T-helper 1 cell treated with Interleukin-12 subunit alpha and Interleukin-12 subunit beta and Interleukin-4 antibody, amounts not matched to agents 30 μg/mL and 1 μg/mL, for 36 hours (primary cell): Measurements from ENCODE around the gene STK39.

ENCODE experiments used
- H3K27ac Mint-ChIP-seq: one replicate; pipeline ENCODE4 v1.8.0; 2021; ENCODE audit warnings: mild to moderate bottlenecking, mixed read lengths
- H3K27me3 Mint-ChIP-seq: one replicate; pipeline ENCODE4 v1.8.0; 2021; ENCODE audit warnings: low read depth, mixed read lengths
- H3K36me3 Mint-ChIP-seq: one replicate; pipeline ENCODE4 v1.8.0; 2021; ENCODE audit warnings: low read depth, mixed read lengths
- H3K4me1 Mint-ChIP-seq: one replicate; pipeline ENCODE4 v1.8.0; 2021; ENCODE audit warnings: low read depth, mixed read lengths
- H3K4me3 Mint-ChIP-seq: one replicate; pipeline ENCODE4 v1.8.0; 2021; ENCODE audit warnings: mild to moderate bottlenecking, moderate library complexity, mixed read lengths
- H3K9me3 Mint-ChIP-seq: one replicate; pipeline ENCODE4 v1.8.0; 2021; ENCODE audit warnings: mixed read lengths

Gene STK39

DNA sequence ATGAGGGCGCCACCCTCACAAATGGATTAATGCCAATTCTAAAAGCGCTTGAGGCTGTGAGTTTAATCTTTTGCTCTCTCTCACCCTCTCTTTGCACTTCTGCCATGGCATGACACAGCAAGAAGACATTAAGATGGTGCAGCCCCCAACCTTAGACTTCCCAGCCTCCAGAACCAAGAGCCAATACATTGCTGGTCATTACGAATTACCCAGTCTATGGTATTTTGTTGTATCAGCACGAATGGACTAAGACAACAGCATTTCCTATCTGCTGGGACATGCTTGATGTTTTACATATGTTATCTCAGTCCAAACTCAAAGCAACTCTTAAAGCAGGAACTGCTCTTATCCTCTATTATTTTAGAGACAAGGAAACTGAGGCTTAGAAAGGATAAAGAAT lies 222.9 kb downstream of the STK39 start:
- H3K4me3 Mint-ChIP-seq = no peak overlapping the region
- no peaks in the 10 kb centered on the region for H3K27me3 Mint-ChIP-seq
- H3K27ac Mint-ChIP-seq = no peak overlapping the region
- H3K9me3 Mint-ChIP-seq = no peaks in the 10 kb centered on the region
- H3K36me3 Mint-ChIP-seq = peaks cover 4% of the 10 kb centered on the region
- peaks cover 2% of the 10 kb centered on the region for H3K4me1 Mint-ChIP-seq

DNA sequence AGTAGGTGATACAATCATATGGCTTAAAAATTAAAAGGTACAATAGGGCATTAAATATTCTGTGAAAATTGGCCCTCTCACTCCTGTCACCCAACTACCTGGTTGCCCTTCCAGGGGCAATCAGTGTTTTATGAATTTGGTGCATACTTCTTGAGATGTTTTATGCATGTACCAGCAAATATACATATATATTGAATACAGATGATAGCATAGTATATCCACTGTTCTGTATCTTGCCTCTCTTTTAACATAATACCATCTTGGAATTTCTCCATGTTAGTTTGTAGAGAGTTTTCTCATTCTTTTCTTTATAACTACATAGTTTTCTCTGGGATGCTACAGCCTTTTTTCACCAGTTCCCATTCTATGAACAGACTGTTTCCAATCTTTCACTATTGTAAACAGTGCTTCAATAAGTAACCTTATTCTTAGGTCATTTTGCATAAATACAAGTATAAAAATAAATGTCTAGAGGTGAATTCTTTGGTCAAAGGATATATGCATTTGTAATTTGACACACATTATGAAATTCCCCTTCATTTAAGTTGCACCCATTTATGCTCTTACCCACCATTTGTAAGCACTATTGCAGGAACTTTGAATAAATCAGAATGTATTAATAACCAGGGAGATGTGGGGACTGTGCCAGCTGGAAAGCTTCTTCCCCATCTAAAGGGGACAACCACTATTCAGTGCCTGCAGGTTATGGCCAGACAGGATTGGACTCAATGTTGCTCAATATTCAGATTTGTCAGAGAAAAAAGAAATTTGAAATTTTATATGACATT lies 225.4 kb downstream of the STK39 start:
- Mint-ChIP-seq H3K9me3 (no peaks in the 10 kb centered on the region), H3K36me3 (peaks cover 4% of the 10 kb centered on the region), H3K27me3 (no peaks in the 10 kb centered on the region), H3K4me1 (peaks cover 2% of the 10 kb centered on the region), H3K27ac (no peak overlapping the region), H3K4me3 (no peak overlapping the region)

DNA sequence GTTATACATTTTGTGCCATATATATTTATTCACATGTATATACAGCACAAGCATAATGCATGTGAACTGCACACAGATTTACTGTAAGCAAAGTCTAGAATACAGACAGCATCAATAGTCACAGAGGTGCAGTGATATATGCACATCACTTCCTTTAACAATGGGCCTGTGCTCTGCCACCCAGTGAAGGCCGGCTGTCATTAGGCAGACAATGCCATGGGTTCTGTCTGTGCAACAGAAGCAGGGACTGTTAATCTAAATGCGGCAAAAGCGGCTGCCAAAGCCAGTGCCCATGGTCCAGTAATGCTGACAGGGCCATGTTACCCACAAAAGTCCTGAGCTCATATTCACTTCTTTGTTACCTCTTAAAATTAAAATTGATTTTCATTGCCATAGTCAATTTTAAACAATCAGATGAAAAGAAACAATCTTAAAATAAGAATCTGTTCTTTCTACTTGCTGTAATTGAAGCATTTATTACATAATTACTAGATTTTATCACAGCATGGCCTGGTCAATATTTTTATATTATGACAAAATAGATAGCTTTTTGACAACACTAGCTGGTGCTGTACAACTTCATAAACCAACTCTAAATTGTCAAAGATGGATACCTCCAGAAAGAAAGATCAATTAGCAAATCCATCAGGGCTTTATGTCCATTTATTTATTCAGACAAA lies 232.0 kb downstream of the STK39 start:
- Mint-ChIP-seq H3K4me1 (peaks cover 6% of the 10 kb centered on the region), H3K36me3 (peaks cover 4% of the 10 kb centered on the region), H3K4me3 (no peak overlapping the region), H3K27ac (no peak overlapping the region), H3K27me3 (no peaks in the 10 kb centered on the region), H3K9me3 (no peaks in the 10 kb centered on the region)

DNA sequence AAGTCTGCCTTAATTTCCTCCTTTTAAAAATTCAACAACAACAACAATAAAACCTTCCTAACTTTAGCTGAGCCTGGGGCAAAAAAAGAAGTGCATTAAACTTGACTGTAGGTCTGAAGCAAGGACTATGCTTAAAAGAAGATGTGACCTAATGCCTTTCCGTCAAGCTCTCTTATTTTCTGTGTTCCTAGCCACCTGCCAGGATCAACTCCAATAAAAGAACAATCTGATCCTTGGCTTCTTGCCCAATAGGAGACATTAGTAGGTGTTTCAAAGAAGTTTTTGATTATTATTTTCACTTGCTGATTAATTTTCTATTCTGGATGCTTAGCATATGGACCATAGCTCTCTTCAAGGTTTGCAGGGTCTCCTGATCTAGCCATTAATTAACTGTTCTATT lies 237.5 kb downstream of the STK39 start:
- H3K27me3 Mint-ChIP-seq = no peaks in the 10 kb centered on the region
- H3K27ac Mint-ChIP-seq = no peak overlapping the region
- peaks cover 12% of the 10 kb centered on the region for H3K36me3 Mint-ChIP-seq
- no peaks in the 10 kb centered on the region for H3K9me3 Mint-ChIP-seq
- H3K4me3 Mint-ChIP-seq = no peak overlapping the region
- H3K4me1 Mint-ChIP-seq = peaks cover 6% of the 10 kb centered on the region

DNA sequence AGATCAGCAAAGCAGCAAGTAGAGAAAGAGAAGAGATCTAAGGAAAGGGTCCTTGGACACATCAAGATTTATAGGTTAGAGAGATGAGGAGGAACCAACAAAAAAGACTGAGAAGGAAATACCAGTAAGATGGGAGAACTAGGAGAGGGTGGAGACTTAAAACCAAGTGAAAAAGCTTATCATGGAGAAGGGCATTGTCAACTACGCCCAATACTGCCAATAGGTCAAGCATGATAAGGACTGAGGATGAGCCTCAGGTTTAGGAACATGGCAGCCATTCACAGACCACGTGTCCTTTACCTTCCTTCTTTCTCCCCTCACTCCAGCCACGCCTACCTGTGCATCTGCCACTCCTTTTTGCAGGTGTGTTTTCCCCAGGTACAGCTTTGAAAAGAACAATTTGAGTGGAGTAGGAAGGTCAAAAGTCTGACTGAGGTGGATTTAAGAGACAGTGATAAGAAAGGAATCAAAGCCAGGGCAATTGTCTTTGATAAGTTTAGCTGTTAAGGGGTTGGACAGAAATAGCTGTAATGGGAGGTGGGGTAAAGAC lies 238.7 kb downstream of the STK39 start:
- Mint-ChIP-seq H3K4me1 (peaks cover 4% of the 10 kb centered on the region), H3K27me3 (no peaks in the 10 kb centered on the region), H3K27ac (no peak overlapping the region), H3K36me3 (peaks cover 16% of the 10 kb centered on the region), H3K4me3 (no peak overlapping the region), H3K9me3 (no peaks in the 10 kb centered on the region)

DNA sequence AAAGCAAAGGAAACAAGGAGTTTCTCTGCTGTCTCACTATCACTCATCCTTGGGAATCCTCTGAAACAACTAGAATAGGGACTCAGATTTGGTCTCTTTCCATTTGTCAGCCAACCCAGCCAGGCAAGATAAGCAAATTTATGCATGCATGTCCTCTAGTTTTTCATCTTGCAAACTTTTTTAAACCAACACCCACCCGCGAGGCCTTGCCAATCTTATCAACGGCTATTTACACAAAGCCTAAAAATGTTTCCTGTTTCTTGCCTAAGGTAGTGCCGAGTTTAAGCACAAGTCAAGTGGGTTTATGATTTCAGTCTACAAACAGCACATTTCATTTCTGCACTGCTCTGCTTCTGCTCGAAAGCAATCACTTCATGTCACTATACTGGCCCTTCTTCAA lies 240.9 kb downstream of the STK39 start:
- H3K36me3 Mint-ChIP-seq = peaks cover 18% of the 10 kb centered on the region
- H3K27me3 Mint-ChIP-seq = no peaks in the 10 kb centered on the region
- peaks cover 10% of the 10 kb centered on the region for H3K4me1 Mint-ChIP-seq
- no peaks in the 10 kb centered on the region for H3K9me3 Mint-ChIP-seq
- H3K27ac Mint-ChIP-seq = no peak overlapping the region
- no peak overlapping the region for H3K4me3 Mint-ChIP-seq

DNA sequence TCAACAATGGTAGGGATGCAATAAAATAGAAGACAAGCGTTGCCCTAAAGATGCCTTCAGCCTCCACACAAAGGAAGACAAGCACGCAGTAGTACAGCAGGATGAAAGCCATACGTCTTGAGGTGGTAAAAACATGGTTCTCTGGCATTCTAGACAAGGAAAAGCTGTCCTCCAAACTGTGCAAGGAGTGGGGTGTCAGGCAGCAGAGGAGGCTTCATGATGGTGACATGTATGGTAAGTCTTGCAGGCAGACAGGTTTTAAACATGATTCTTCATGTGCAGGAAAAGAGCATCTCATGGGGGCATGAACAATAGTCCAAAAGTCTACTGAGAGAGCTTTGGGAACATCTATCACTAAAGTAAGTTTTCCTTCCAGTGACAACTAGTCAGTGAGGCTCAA lies 241.8 kb downstream of the STK39 start:
- Mint-ChIP-seq H3K27me3 (no peaks in the 10 kb centered on the region), H3K36me3 (peaks cover 21% of the 10 kb centered on the region), H3K4me1 (peaks cover 14% of the 10 kb centered on the region), H3K9me3 (no peaks in the 10 kb centered on the region), H3K4me3 (no peak overlapping the region), H3K27ac (no peak overlapping the region)

DNA sequence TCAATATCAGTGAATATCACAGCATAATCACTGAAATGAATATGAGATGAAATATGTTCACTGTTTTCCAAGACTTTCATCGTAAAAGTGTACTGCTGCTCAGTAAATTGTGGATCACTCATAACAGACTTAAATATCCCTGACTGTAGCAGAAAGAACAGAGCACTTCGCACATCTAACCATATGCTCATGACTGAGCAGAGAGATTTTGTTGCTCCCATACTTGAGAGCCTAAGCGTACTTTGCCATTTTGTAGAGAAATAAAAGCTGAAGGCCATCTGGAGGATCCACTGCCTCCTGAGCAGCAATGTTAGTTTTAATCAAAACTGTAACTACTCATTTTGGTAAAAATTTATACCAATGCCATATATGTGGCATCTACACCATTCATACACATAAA lies 243.5 kb downstream of the STK39 start:
- peaks cover 3% of the 10 kb centered on the region for H3K9me3 Mint-ChIP-seq
- no peaks in the 10 kb centered on the region for H3K27me3 Mint-ChIP-seq
- H3K4me3 Mint-ChIP-seq = no peak overlapping the region
- no peak overlapping the region for H3K27ac Mint-ChIP-seq
- peaks cover 14% of the 10 kb centered on the region for H3K4me1 Mint-ChIP-seq
- peaks cover 22% of the 10 kb centered on the region for H3K36me3 Mint-ChIP-seq

DNA sequence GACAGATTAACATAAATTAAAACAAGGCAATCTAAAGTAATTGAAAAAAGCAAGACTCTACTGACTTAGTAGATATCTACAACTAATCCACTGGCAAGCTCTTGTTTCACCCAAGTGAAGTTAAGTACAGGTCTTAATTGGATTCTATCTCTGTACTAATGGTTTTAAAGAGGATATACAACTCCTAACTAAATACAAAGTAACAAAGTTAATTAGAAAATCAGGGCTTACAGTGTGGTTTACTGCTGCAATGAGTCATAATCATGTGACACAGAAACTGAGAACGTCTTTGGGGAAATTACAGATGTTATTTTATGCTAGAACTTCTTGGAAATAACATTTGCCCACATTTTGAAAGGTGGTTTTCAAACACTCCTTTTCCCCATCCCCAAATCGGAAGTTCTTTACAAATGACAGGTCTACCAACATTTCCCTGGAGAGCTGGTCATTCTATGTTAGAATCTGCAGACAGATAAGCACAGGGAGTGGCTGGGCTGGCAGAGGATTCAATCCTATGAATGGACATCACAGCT lies 245.3 kb downstream of the STK39 start:
- Mint-ChIP-seq H3K9me3 (peaks cover 3% of the 10 kb centered on the region), H3K36me3 (peaks cover 21% of the 10 kb centered on the region), H3K27ac (peak overlapping the region; percentile 52), H3K27me3 (no peaks in the 10 kb centered on the region), H3K4me3 (peak overlapping the region; percentile 61), H3K4me1 (peaks cover 14% of the 10 kb centered on the region)

DNA sequence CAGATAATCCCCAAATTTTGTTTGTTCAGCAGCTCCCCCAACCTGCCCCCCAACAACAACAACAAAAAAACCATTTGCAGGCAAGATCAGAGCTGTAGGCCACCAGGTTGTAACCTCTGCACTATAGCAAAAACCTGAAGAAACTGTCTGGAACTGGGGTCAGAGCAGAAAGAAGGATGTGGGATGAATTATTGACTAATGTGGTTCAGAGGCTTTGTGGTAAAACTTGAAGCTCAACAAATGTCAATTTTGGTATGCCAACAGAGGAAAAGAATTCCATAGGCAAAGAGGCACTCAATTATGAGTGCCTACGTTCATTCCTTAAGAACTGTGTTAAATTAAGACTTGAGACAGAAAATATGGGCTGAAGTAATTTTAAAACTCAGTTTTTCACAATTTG lies 255.1 kb downstream of the STK39 start:
- Mint-ChIP-seq H3K27ac (no peak overlapping the region), H3K36me3 (peaks cover 2% of the 10 kb centered on the region), H3K4me1 (peaks cover 15% of the 10 kb centered on the region), H3K27me3 (no peaks in the 10 kb centered on the region), H3K4me3 (no peak overlapping the region), H3K9me3 (no peaks in the 10 kb centered on the region)

DNA sequence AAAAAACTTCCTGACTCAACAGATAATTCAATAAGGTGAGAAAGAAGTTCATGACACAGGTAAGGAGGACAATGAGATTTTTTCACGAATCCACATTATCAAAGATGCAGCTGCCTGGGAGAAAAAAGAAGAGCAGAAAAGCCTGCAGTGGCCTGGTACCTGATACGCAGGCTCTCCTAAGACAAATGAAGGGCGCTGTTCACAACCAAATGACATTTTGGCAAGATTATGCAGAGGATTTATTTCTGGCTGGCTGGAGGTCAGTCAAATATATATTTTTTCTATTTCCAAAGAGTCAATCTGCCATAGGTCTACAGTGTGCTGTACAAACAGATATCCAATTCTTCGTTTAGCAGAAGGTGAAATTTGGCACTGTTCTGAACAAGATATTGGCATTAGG lies 257.3 kb downstream of the STK39 start:
- H3K36me3 Mint-ChIP-seq = peaks cover 2% of the 10 kb centered on the region
- H3K27me3 Mint-ChIP-seq = no peaks in the 10 kb centered on the region
- H3K4me1 Mint-ChIP-seq = peaks cover 15% of the 10 kb centered on the region
- no peak overlapping the region for H3K4me3 Mint-ChIP-seq
- no peaks in the 10 kb centered on the region for H3K9me3 Mint-ChIP-seq
- H3K27ac Mint-ChIP-seq = no peak overlapping the region

DNA sequence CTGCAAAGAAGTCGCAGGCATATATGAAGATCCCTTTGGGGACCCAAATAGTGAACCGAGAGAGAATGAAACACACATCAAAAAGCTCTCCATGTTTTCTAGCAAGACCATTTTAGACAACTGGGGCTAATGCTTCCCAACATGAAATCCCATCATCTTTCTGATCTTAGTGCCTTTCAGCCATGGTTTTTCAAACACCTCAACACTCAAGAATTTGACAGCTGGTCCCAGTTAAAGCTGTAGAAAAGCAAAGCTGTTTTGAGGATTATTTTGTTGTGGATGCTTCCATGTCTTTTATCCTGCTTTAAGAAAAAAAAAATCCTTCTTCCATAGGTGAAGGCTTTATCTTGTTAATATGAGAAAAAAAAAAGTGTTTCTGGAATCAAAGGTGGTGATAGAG lies 259.1 kb downstream of the STK39 start:
- Mint-ChIP-seq H3K27me3 (no peaks in the 10 kb centered on the region), H3K9me3 (no peaks in the 10 kb centered on the region), H3K36me3 (peaks cover 2% of the 10 kb centered on the region), H3K4me3 (no peak overlapping the region), H3K27ac (no peak overlapping the region), H3K4me1 (peaks cover 15% of the 10 kb centered on the region)

DNA sequence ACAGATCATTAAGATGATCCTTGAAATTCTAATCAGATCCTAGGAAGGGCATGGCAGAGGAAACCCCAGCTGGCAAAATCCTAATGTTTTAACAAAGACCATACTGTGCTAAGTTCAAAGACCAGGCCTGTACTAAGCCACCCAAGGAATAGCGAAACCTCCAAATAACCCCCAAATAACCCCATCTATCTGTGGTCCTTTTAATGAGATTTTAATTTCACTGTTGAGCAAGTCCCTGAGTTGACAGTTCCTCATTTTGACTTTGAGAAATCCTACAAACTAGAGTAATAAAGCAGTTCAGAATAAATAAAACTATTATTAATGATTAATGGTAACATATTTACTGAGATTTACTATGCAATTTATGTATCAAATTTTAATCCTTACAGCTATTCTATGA lies 259.8 kb downstream of the STK39 start:
- Mint-ChIP-seq H3K4me1 (peaks cover 9% of the 10 kb centered on the region), H3K9me3 (no peaks in the 10 kb centered on the region), H3K27me3 (no peaks in the 10 kb centered on the region), H3K4me3 (no peak overlapping the region), H3K27ac (no peak overlapping the region), H3K36me3 (peaks cover 2% of the 10 kb centered on the region)

DNA sequence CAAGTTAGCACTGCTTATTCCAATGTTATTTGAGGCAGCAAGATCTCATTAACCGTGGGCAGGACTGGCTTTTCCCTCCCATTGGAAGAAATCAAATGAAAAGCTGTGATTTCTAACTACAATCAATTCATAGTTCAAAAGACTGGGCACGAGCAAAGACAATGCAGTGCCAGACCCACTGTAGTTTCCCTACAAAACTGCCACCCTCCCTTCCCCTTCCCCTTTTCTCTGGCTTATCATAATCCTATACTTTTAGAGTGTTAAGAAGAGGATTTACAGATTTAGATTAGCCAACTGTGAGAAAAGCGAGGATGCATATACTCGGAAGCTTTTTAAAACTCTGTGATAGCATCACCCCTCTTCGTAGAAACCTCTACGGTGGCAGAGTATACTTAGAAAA lies 260.4 kb downstream of the STK39 start:
- Mint-ChIP-seq H3K4me1 (peaks cover 3% of the 10 kb centered on the region), H3K27me3 (no peaks in the 10 kb centered on the region), H3K9me3 (no peaks in the 10 kb centered on the region), H3K4me3 (no peak overlapping the region), H3K27ac (no peak overlapping the region), H3K36me3 (peaks cover 2% of the 10 kb centered on the region)

DNA sequence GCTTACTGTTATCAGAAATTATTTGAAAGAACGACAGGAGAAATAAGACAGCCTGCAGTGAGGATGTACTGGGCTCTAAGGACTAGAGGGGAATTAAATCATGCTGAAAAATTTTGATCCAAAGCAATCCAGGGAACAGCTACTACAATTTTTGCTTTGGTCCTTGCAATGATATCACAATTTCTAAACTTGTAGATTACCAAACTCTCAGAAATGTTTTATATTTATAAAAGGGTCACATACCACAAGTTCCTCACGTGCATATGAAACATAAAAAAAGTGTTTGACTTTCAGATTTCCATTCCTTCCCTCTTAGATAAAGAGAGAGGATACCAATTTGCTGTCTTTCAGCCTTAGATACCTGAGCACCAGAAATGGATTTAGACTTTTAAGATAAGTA lies 261.2 kb downstream of the STK39 start:
- Mint-ChIP-seq H3K4me1 (no peaks in the 10 kb centered on the region), H3K27me3 (no peaks in the 10 kb centered on the region), H3K27ac (no peak overlapping the region), H3K9me3 (no peaks in the 10 kb centered on the region), H3K4me3 (no peak overlapping the region), H3K36me3 (peaks cover 4% of the 10 kb centered on the region)
